ENCODE results near the gene NTRK1.

NTRK1 gene

GRCh38 chr1:156815961-156816422 is 44.7 kb upstream of the NTRK1 start:
- no peaks in the 10 kb centered on the region for H3K9me3 ChIP-seq (replicated peaks in 1 of 11)

GRCh38 chr1:156816561-156817328 is 43.9 kb upstream of the NTRK1 start, which contains the start of gene SH2D2A:
SH2D2A (minus strand) TSS chr1:156816848; CDS start chr1:156816708, 140 bp downstream.
- peaks cover 54 to 64% (median 59%) of the 10 kb centered on the region in 10 experiments for H3K4me1 ChIP-seq
- H3K4me2 ChIP-seq = peak within 1 kb of the TSS; percentile 84 to 100 (median 92)
- H3K27ac ChIP-seq = peak within 1 kb of the TSS; percentile 52 to 83 (median 76); a peak in 21 of 22 replicates
- no peak for TF ChIP-seq Cebpa-rat (IDR thresholded peaks at IDR 0.05)
- H3K9ac ChIP-seq = peak within 1 kb of the TSS; percentile 58 to 81 (median 71)
- no peaks in the 10 kb centered on the region for H3K9me3 ChIP-seq (replicated peaks in 1 of 11)
- H4K20me1 ChIP-seq = no peaks in the 10 kb centered on the region; a peak in 1 of 22 replicates
- no peaks in the 10 kb centered on the region for H3K27me3 ChIP-seq
- peaks cover 0 to 16% (median 0%) of the 10 kb centered on the region in 11 experiments; a peak in 5 of 22 replicates for H3K36me3 ChIP-seq
- peak within 1 kb of the TSS; percentile 22 to 66 (median 51); a peak in 19 of 20 replicates for H3K4me3 ChIP-seq

More at GRCh38 chr1:156815961-156816422, 44.7 kb upstream of the NTRK1 start:
- Histone ChIP-seq H4K20me1 (peaks cover 0 to 5% (median 0%) of the 10 kb centered on the region in 11 experiments; a peak in 1 of 22 replicates), H3K9ac (peak overlapping the region; percentile 58 to 81 (median 71)), H3K4me1 (peaks cover 54 to 72% (median 65%) of the 10 kb centered on the region in 10 experiments), H3K4me3 (peak overlapping the region; percentile 22 to 66 (median 51); a peak in 18 of 20 replicates), H3K4me2 (peak overlapping the region; percentile 84 to 100 (median 92)), H3K27ac (peak overlapping the region; percentile 52 to 83 (median 76); a peak in 21 of 22 replicates), H3K36me3 (peaks cover 0 to 21% (median 0%) of the 10 kb centered on the region in 11 experiments; a peak in 5 of 22 replicates), H3K27me3 (no peaks in the 10 kb centered on the region)
- no peak for TF ChIP-seq Cebpa-rat (IDR thresholded peaks at IDR 0.05)

GRCh38 chr1:156821801-156822200 is 38.9 kb upstream of the NTRK1 start:
- Histone ChIP-seq H3K9ac (no peak overlapping the region), H3K4me3 (no peak overlapping the region), H3K27ac (no peak overlapping the region), H3K36me3 (no peaks in the 10 kb centered on the region), H3K4me2 (no peak overlapping the region; a peak in 1 of 22 replicates), H3K27me3 (no peaks in the 10 kb centered on the region; a peak in 1 of 22 replicates), H4K20me1 (no peaks in the 10 kb centered on the region), H3K9me3 (replicated peaks in 1 of 11) (no peaks in the 10 kb centered on the region), H3K4me1 (peaks cover 8 to 16% (median 10%) of the 10 kb centered on the region in 10 experiments)
- no peak for TF ChIP-seq Cebpa-rat (IDR thresholded peaks at IDR 0.05)

GRCh38 chr1:156822680-156823079 is 38.0 kb upstream of the NTRK1 start:
- Histone ChIP-seq H3K9me3 (replicated peaks in 1 of 11) (no peaks in the 10 kb centered on the region), H3K9ac (no peak overlapping the region), H3K27ac (no peak overlapping the region), H3K4me1 (peaks cover 0 to 7% (median under 1%) of the 10 kb centered on the region in 10 experiments; a peak in 11 of 20 replicates), H3K36me3 (no peaks in the 10 kb centered on the region), H4K20me1 (no peaks in the 10 kb centered on the region), H3K4me2 (no peak overlapping the region), H3K27me3 (no peaks in the 10 kb centered on the region; a peak in 1 of 22 replicates), H3K4me3 (no peak overlapping the region)
- TF ChIP-seq Cebpa-rat (IDR thresholded peaks at IDR 0.05) = no peak

GRCh38 chr1:156823210-156823790 is 37.4 kb upstream of the NTRK1 start:
- Histone ChIP-seq H3K4me1 (peaks cover 0 to 4% (median under 1%) of the 10 kb centered on the region in 10 experiments; a peak in 12 of 20 replicates), H3K9ac (no peak overlapping the region), H3K36me3 (no peaks in the 10 kb centered on the region), H3K27ac (no peak overlapping the region), H3K9me3 (replicated peaks in 1 of 11) (no peaks in the 10 kb centered on the region), H3K4me2 (peak overlapping the region in 1 of 11 experiments; percentile 26; a peak in 1 of 22 replicates), H4K20me1 (no peaks in the 10 kb centered on the region), H3K4me3 (no peak overlapping the region), H3K27me3 (no peaks in the 10 kb centered on the region; a peak in 1 of 22 replicates)
- no peak for TF ChIP-seq Cebpa-rat (IDR thresholded peaks at IDR 0.05)

GRCh38 chr1:156826630-156827029 is 34.0 kb upstream of the NTRK1 start:
- H3K4me2 ChIP-seq = no peak overlapping the region
- no peak overlapping the region for H3K4me3 ChIP-seq
- no peaks in the 10 kb centered on the region; a peak in 1 of 22 replicates for H3K27me3 ChIP-seq
- TF ChIP-seq Cebpa-rat (IDR thresholded peaks at IDR 0.05) = no peak
- no peak overlapping the region for H3K27ac ChIP-seq
- H3K9ac ChIP-seq = no peak overlapping the region
- peaks cover 10 to 15% (median 13%) of the 10 kb centered on the region in 10 experiments for H3K4me1 ChIP-seq
- no peaks in the 10 kb centered on the region for H3K36me3 ChIP-seq
- no peaks in the 10 kb centered on the region for H4K20me1 ChIP-seq
- H3K9me3 ChIP-seq (replicated peaks in 1 of 11) = no peaks in the 10 kb centered on the region

- Histone ChIP-seq H3K27me3 (no peaks in the 10 kb centered on the region; a peak in 1 of 22 replicates), H3K36me3 (no peaks in the 10 kb centered on the region), H4K20me1 (peaks cover 0 to 4% (median 0%) of the 10 kb centered on the region in 11 experiments; a peak in 1 of 22 replicates), H3K9ac (no peak overlapping the region; a peak in 1 of 22 replicates), H3K4me3 (no peak overlapping the region), H3K27ac (no peak overlapping the region), H3K4me1 (peaks cover 7 to 15% (median 13%) of the 10 kb centered on the region in 10 experiments), H3K9me3 (replicated peaks in 1 of 11) (no peaks in the 10 kb centered on the region), H3K4me2 (peak overlapping the region; percentile 7 to 62 (median 43); a peak in 21 of 22 replicates)
- no peak for TF ChIP-seq Cebpa-rat (IDR thresholded peaks at IDR 0.05)
These were observed 32.1 kb upstream of the NTRK1 start for GRCh38 chr1:156828400-156829124.

- Histone ChIP-seq H3K27me3 (peaks cover 0 to 4% (median 0%) of the 10 kb centered on the region in 11 experiments; a peak in 1 of 22 replicates), H3K4me1 (peaks cover 7 to 15% (median 13%) of the 10 kb centered on the region in 10 experiments), H4K20me1 (peaks cover 0 to 4% (median 0%) of the 10 kb centered on the region in 11 experiments; a peak in 1 of 22 replicates), H3K36me3 (no peaks in the 10 kb centered on the region), H3K4me3 (no peak overlapping the region), H3K4me2 (no peak overlapping the region), H3K27ac (no peak overlapping the region), H3K9me3 (replicated peaks in 1 of 11) (no peaks in the 10 kb centered on the region), H3K9ac (no peak overlapping the region)
- TF ChIP-seq Cebpa-rat (IDR thresholded peaks at IDR 0.05) = no peak
These were observed 28.2 kb upstream of the NTRK1 start for GRCh38 chr1:156832434-156832833.
